Astrocyte (in vitro differentiated cells and primary cell): Measurements from ENCODE around the gene TMIGD2.

Source experiments
- CTCF ChIP-seq: IDR thresholded peaks from 2 replicates; pipeline ENCODE4 v1.5.1; 2011; ENCODE audit warnings: low read depth, mild to moderate bottlenecking, inconsistent platforms, low read length, moderate library complexity; ENCODE audit not compliant: insufficient read depth
- EZH2 ChIP-seq: IDR thresholded peaks from 2 replicates; pipeline ENCODE4 v1.6.1; 2012; ENCODE audit warnings: mild to moderate bottlenecking, low read length, inconsistent platforms; ENCODE audit not compliant: insufficient read depth

DNA sequence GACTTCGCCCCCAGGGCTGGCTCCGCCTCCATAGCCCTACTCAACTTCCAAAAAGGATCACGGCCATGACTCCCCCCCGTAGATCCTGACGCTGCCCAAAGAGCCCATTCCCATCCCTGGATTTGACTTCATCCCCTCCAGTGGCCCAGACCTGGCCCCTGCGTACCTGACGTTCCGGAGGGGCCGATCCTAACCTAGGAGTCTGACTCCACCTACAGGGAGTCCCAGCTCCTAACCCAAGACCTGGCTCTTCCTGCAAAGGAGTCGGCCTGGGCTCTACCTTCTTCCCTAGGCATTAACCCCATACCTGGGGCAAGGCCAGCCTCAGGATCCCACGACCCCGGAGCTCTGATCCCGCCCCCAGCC, 25.7 kb upstream of the TMIGD2 start:
- TF ChIP-seq CTCF (no peak), EZH2 (no peak)
